RPMI7951 (cell line): ENCODE measurements around the gene MCMBP. TPM values are rescaled to one million over a fixed set of nuclear protein-coding genes. Genes with fewer than 3 reads are reported as not detected.
"Not testable (repeated sequence)": the region's sequence is repeated elsewhere in the genome, so short reads cannot be mapped to it uniquely, and the experiment has no call there.

Experiments
- DNase-seq: peaks from one replicate; pipeline ENCODE4 v3.0.0-alpha.2; 2012; ENCODE audit warnings: low read depth
- total RNA-seq: library from RNA; depleted of rRNA; stranded (reverse); fragments of >200 nt; shearing (Covaris generic); gene quantifications from 2 replicates; pipeline ENCODE4 v1.2.3, GENCODE V29; 2014

Gene MCMBP
- total RNA-seq, 1 experiment from 2014 or later, result 62.8 TPM

DNA sequence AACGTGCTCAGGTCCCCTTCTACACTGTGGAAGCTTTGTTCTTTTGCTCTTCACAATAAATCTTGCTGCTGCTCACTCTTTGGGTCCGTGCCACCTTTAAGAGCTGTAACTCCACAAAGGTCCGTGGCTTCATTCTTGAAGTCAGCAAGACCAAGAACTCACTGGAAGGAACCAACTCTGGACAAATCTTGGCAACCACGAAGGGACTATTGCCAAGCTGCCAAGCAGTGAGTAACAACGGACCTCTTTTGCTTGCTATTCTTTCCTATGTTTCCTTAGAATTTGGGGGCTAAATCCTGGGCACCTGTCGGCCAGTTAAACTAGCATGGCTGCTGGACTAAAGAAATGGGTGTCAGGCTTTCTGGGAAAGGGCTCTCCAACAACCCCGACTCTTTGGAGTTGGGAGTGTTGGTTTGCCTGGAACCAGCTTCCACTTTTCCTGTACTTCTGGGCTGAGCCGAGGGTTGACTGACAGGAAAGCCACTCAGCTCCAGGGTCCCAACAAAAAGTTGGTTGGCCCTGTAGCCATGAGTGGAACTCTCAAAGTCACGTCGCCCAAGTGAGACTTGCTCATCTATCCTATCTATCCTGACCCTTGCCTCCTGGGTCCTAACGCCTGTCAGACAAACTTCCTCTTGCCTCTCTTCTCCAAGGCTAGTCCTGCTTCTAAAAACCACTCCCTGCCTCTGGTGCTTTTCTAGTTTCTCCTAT is 11.4 kb upstream of the MCMBP start:
- not testable (repeated sequence) for DNase-seq

DNA sequence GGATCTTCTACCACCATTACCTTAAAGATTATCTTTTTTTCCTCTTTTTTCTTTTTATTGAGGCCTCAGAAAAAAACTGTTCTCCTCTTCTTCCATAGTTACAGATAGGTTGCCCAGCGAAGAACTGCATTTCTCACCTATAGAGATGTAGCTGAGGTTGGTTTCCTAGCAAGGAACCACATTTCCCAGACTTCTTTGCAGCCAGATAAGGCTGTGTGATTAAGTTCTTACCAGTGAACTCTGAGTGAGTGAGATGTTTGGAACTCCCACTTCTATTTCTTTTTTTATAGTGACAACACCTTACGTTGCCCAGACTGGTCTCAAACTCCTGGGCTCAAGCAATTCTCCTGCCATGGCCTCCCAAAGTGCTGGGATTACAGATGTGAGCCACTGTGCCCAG is 5.9 kb upstream of the MCMBP start:
- DNase-seq, result no peak

GRCh38 chr10:119872860-119873681 is 428 bp upstream of the MCMBP start:
- peak; percentile 82 for DNase-seq

- peak; percentile 17 for DNase-seq
Observed at GRCh38 chr10:119871881-119872609, 598 bp downstream of the MCMBP start.

DNA sequence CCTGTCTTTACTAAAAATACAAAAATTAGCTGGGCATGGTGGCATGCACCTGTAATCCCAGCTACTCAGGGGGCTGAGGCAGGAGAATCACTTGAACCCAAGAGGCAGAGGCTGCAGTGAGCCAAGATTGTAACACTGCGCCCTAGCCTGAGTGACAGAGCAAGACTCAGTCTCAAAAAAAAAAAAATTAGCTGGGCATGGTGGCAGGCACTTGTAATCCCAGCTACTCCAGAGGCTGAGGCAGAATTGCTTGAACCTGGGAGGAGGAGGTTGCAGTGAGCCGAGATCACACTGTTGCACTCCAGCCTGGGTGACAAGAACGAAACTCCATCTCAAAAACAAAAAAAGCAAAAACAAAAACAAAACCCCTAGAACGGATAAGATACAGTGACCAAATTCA is 3.2 kb downstream of the MCMBP start:
- not testable (repeated sequence) for DNase-seq

- no peak for DNase-seq
Observed at GRCh38 chr10:119867317-119867716, 5.3 kb downstream of the MCMBP start.

DNA sequence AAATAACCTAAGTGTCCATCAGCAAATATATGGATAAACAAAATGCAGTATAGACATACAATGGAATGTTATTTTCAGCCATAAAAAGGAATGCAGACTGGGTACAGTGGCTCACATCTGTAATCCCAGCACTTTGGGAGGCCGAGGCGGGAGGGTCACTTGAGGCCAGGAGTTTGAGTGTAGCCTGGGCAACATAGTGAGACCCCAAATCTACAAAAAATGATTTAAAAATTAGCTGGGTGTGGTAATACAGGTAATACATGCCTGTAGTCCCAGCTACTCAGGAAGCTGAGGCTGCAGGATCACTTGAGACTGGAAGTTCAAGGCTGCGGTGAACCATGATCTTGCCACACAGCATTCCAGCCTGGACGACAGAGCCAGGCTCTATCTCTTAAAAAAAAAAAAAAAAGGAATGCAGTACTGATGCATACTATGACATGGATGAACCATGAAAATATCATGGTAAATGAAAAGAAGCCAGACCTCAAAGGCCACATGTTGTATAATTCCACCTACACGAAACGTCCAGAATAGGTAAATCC is 6.9 kb downstream of the MCMBP start:
- no peak for DNase-seq

- DNase-seq, result no peak
Observed at GRCh38 chr10:119863951-119864565, 8.6 kb downstream of the MCMBP start.

DNA sequence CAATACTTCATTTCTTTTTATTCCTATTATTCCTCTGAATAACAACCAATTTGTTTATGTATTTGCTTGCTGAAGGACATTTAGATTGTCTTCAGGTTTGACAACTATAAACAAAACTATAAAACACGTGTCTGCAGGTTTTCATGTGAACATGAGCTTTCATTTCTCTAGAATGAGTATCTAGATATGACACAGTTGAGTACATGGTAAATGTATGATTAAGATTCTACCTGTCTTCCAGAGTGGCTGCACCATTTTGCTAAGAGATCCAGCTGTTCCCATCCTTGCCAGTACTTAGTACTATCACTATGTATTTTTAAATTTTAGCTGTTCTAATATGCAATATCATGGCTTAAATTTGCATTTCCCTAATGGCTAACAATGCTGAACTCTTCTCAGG is 10.1 kb downstream of the MCMBP start:
- no peak for DNase-seq

DNA sequence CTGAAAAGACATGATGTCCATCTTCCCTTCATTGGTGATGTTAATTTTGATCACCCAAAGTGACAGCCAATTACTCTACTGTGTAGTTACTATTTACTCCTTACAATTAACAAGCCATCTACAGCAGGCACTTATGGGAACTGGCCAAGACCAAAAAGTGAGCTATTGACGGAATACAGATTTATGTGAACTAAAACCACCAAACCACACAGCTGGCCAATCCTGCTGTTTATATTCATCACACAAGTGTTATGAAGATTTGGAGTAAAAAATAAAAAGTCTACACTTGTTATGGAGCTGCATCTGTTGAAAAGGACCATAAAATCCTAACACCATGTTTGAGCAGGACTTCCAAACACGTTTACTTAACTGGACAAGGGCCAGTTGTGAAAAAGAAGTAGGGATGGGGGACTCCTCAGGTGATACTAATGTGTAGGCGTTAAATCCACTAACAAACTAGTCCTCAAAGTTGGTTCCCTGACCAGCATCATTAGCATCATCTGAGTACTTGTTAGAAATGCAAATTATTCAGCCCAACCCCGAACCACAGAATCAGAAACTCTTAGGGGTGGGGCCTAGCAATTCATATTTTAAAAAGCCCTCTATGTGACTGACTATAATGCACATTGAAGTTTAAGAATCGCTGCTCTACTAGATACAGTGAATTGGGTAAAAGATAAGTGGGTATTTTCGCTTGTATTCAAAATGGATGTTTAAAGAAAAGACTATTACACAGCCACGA is 11.6 kb downstream of the MCMBP start:
- no peak for DNase-seq

- DNase-seq, result peak; percentile 36
Observed at GRCh38 chr10:119859420-119860258, 13.0 kb downstream of the MCMBP start.

DNA sequence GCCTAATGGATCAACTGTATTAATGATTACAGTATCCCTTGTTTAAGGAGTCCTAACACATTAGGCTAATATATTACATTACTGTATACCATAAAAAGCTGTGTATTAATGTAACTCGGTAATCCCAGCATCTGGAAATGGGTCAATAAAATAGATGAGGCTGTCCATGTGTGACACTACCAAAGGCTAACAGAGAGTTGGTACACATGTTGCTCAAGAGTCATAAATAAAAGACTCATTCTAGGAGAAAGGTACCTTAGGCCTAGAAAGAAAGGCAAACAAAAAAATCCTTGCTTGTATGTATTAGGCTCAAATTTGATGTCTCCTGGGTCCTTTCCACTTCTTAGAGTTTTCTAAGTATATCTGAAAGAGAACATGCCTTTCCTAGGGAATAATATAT is 14.6 kb downstream of the MCMBP start:
- no peak for DNase-seq

GRCh38 chr10:119853574-119853973 is 19.1 kb downstream of the MCMBP start:
- DNase-seq, result no peak

DNA sequence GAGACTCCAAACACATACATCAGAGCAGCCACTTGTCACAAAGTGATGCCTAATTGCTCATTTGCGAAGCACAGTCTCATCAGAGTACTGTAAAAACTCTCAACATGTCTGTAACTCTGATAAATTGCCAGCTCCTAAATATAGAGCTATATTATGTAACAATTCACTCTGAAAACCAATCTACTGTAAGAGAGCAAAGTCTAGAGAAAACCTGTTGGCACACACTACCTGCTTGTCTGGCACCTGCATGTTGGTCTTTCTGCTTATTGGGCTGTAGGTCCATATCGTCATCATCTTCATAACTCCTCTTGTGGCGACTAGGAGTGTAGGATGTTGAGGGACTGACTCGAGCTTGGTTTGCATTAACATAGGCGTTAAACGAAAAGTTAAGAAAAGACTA is 19.8 kb downstream of the MCMBP start:
- DNase-seq, result no peak

DNA sequence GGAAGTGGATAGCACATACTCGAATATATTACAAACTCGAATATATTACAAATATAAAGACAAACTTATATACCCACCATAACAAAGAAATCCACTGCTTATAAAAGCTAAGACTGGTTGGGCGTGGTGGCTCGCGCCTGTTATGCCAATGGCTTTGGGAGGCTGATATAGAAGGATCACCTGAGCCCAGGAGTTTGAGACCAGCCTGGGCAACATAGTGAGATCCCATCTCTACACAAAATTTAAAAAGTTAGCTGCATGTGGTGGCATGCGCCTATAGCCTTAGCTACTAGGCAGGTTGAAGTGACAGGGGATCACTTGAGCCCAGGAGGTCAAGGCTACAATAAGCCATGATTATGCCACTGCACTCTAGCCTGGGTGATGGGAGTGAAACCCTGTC is 20.4 kb downstream of the MCMBP start:
- DNase-seq, result no peak

DNA sequence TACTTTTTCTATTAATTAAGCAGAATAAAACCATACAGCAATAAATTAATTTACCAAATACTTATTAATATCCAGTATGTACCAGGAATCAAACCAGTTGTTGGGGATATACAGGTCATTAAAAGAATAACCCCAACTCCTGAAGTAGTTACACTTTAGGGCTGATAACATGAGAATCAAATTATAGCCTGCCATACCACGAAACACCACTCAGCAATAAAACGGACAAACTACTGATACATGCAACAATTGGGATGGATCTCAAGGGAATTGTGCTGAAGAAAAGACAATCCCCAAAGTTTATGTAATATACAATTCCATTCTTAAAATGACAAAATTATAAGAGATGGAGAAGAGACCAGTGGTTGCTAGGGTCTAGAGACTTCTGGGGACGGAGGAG is 22.7 kb downstream of the MCMBP start:
- no peak for DNase-seq

- DNase-seq, result peak; percentile 49
Observed at GRCh38 chr10:119849031-119849789, 23.4 kb downstream of the MCMBP start.

GRCh38 chr10:119845656-119846055 is 27.0 kb downstream of the MCMBP start:
- no peak for DNase-seq

GRCh38 chr10:119834188-119834587 is 38.5 kb downstream of the MCMBP start:
- DNase-seq, result peak; percentile 34
